ENCODE results near the gene KRTAP10-12.

DNA sequence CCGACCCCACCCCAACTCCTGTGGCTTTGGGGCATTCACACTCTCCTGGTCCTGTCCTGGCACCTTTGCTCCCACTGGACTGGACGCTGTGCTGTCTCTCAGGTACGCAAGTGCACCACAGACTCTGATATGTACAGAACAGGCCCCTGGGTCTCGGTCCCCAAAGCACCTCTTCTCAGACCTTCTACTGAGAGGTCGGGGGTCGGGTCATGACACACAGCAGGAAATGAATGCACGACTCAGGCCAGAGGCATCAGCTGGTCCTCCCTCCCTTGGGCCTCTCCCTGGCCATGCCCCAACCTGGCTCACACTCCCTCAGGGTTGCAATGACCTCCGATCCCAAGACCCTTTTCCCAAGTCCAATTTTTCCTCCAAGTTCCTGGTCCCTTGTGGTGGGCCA lies 1.8 kb upstream of the KRTAP10-12 start:
- TF ChIP-seq POLR2A (IDR thresholded peaks at IDR 0.05) (no peak), CTCF (IDR thresholded peaks at IDR 0.05) (no peak)

Measured in lower leg skin (tissue), 3 donors.